NCI-H2196 treated with DMSO at 0.1 percent for 48 hours (cell line): ENCODE measurements around the gene PTPRM.

Source experiments
- DNase-seq: peaks from one replicate; lab custom pipeline; 2025; ENCODE audit not compliant: unreplicated experiment; lab: John Stamatoyannopoulos, UW

PTPRM gene

GRCh38 chr18:8212896-8213780 lies 646.0 kb downstream of the PTPRM start:
- DNase-seq: no peak

- no peak for DNase-seq
Measured at GRCh38 chr18:8215741-8216140, 648.6 kb downstream of the PTPRM start.

- DNase-seq: no peak
Measured at GRCh38 chr18:8217051-8217564, 650.0 kb downstream of the PTPRM start.

- no peak for DNase-seq
Measured at GRCh38 chr18:8218197-8218596, 651.1 kb downstream of the PTPRM start.

GRCh38 chr18:8221452-8221851 lies 654.3 kb downstream of the PTPRM start:
- no peak for DNase-seq

GRCh38 chr18:8224576-8224975 lies 657.5 kb downstream of the PTPRM start:
- no peak for DNase-seq

- no peak for DNase-seq
Measured at GRCh38 chr18:8229040-8229439, 661.9 kb downstream of the PTPRM start.

GRCh38 chr18:8229787-8230186 lies 662.7 kb downstream of the PTPRM start:
- DNase-seq: no peak

GRCh38 chr18:8231316-8231715 lies 664.2 kb downstream of the PTPRM start:
- DNase-seq: no peak

GRCh38 chr18:8232791-8233190 lies 665.7 kb downstream of the PTPRM start:
- no peak for DNase-seq

GRCh38 chr18:8235894-8236293 lies 668.8 kb downstream of the PTPRM start:
- DNase-seq: no peak

GRCh38 chr18:8238507-8238906 lies 671.4 kb downstream of the PTPRM start:
- DNase-seq: no peak

- DNase-seq: no peak
Measured at GRCh38 chr18:8241731-8242130, 674.6 kb downstream of the PTPRM start.

GRCh38 chr18:8242151-8242696 lies 675.1 kb downstream of the PTPRM start:
- DNase-seq: no peak

- DNase-seq: no peak
Measured at GRCh38 chr18:8247700-8248099, 680.6 kb downstream of the PTPRM start.

- DNase-seq: no peak
Measured at GRCh38 chr18:8248576-8248975, 681.5 kb downstream of the PTPRM start.

- no peak for DNase-seq
Measured at GRCh38 chr18:8249811-8250210, 682.7 kb downstream of the PTPRM start.

- no peak for DNase-seq
Measured at GRCh38 chr18:8252371-8252770, 685.3 kb downstream of the PTPRM start.

- DNase-seq: no peak
Measured at GRCh38 chr18:8253944-8254343, 686.8 kb downstream of the PTPRM start.

GRCh38 chr18:8254654-8255053 lies 687.5 kb downstream of the PTPRM start:
- DNase-seq: no peak

GRCh38 chr18:8257851-8258434 lies 690.8 kb downstream of the PTPRM start:
- no peak for DNase-seq

- peak; percentile 4 for DNase-seq
Measured at GRCh38 chr18:8260319-8260718, 693.2 kb downstream of the PTPRM start.
